ENCODE measurements around the gene STEAP4.
"Not testable (repeated sequence)": the region's sequence is repeated elsewhere in the genome, so short reads cannot be mapped to it uniquely, and the experiment has no call there.

STEAP4 gene

GRCh38 chr7:88311675-88312036, 5.0 kb upstream of the STEAP4 start:
- DNase-seq, result no peak

- DNase-seq, result no peak
These were observed 4.4 kb upstream of the STEAP4 start for GRCh38 chr7:88310956-88311674.

GRCh38 chr7:88309819-88310218, 3.1 kb upstream of the STEAP4 start:
- no peak for DNase-seq

GRCh38 chr7:88307823-88308222, 1.1 kb upstream of the STEAP4 start:
- DNase-seq, result no peak

GRCh38 chr7:88307412-88307811, 718 bp upstream of the STEAP4 start:
- DNase-seq, result no peak

GRCh38 chr7:88305044-88305443, 1.6 kb downstream of the STEAP4 start:
- DNase-seq, result no peak

- DNase-seq, result no peak
These were observed 4.2 kb downstream of the STEAP4 start for GRCh38 chr7:88302486-88302885.

GRCh38 chr7:88301924-88302323, 4.8 kb downstream of the STEAP4 start:
- no peak for DNase-seq

- DNase-seq, result no peak
These were observed 6.2 kb downstream of the STEAP4 start for GRCh38 chr7:88300401-88300945.

- DNase-seq, result no peak
These were observed 7.6 kb downstream of the STEAP4 start for GRCh38 chr7:88299126-88299525.

- no peak for DNase-seq
These were observed 12.8 kb downstream of the STEAP4 start for GRCh38 chr7:88293866-88294265.

- no peak for DNase-seq
These were observed 15.1 kb downstream of the STEAP4 start for GRCh38 chr7:88291398-88292173.

GRCh38 chr7:88290491-88290890, 16.2 kb downstream of the STEAP4 start:
- no peak for DNase-seq

GRCh38 chr7:88289564-88290025, 17.1 kb downstream of the STEAP4 start:
- no peak for DNase-seq

GRCh38 chr7:88281749-88282148, 24.9 kb downstream of the STEAP4 start:
- no peak for DNase-seq

- DNase-seq, result no peak
These were observed 25.9 kb downstream of the STEAP4 start for GRCh38 chr7:88280801-88281200.

GRCh38 chr7:88279323-88279722, 27.4 kb downstream of the STEAP4 start:
- DNase-seq, result no peak

- DNase-seq, result no peak
These were observed 27.8 kb downstream of the STEAP4 start for GRCh38 chr7:88278881-88279280.

- DNase-seq, result no peak
These were observed 30.0 kb downstream of the STEAP4 start for GRCh38 chr7:88276605-88277153.

GRCh38 chr7:88274856-88275255, 31.8 kb downstream of the STEAP4 start:
- not testable (repeated sequence) for DNase-seq

- DNase-seq, result no peak
These were observed 37.1 kb downstream of the STEAP4 start for GRCh38 chr7:88269586-88269985.

GRCh38 chr7:88268858-88269257, 37.8 kb downstream of the STEAP4 start:
- no peak for DNase-seq

- no peak for DNase-seq
These were observed 38.6 kb downstream of the STEAP4 start for GRCh38 chr7:88268051-88268450.

GRCh38 chr7:88267421-88267820, 39.3 kb downstream of the STEAP4 start:
- DNase-seq, result no peak

Data from DMS79 (cell line).